Iris pigment epithelial cell (primary cell): ENCODE results near the gene DKKL1.

Experiments used
- DNase-seq: peaks from one replicate; pipeline ENCODE4 v3.0.0-alpha.2; 2011; ENCODE audit warnings: low read depth

DKKL1 gene

DNA sequence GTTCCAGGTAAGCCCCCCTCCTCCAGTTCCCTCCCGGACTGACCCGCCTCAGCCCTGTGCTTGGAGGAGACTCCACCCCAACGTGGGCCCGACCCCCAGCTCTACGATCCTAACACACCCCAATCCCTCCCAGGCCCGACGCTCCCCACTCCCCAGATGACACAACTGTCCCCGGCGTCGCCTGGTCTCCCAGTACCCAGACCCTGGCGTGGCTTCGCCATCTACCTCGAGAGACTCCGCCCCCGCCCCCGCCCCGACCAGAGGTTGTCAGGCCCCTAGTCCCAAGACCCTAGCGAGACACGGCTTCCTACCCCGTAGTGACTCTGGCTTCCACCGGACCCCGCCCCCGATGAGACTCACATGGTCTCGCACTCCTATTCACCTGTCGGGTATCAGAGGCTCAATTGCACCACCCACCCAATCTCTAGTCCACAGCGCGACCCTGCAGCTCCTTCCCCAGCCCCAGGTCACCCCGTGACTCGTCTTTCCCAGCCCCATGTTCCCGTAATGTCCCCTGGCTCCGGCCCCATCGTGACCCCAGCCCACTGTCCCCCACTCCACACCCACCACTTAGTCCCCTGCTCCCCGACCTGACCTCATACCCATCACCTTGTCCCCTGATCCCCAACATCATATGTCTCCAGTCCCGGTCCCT is 25.5 kb upstream of the DKKL1 start:
- no peak for DNase-seq

DNA sequence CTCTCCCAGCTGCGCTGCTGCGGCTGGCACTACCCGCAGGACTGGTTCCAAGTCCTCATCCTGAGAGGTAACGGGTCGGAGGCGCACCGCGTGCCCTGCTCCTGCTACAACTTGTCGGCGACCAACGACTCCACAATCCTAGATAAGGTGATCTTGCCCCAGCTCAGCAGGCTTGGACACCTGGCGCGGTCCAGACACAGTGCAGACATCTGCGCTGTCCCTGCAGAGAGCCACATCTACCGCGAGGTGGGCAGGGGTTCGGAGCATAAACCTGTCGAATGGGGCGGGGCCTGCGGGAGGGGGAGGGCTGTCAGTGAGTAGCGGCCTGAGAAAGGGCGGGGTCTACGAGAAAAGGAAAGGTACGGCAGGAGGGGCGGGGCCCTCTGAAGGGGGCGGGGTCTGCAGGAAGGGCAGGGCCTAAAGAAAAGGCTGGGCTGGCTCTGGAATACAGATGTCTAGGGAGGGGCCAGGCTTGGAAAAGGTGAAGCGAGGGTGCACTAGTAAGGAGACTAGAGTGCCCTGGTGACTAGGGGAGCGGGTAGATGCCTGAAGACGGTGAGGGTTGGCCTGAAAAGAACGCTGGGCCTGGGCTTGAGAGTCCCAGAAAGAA is 24.9 kb upstream of the DKKL1 start:
- peak; percentile 55 for DNase-seq

DNA sequence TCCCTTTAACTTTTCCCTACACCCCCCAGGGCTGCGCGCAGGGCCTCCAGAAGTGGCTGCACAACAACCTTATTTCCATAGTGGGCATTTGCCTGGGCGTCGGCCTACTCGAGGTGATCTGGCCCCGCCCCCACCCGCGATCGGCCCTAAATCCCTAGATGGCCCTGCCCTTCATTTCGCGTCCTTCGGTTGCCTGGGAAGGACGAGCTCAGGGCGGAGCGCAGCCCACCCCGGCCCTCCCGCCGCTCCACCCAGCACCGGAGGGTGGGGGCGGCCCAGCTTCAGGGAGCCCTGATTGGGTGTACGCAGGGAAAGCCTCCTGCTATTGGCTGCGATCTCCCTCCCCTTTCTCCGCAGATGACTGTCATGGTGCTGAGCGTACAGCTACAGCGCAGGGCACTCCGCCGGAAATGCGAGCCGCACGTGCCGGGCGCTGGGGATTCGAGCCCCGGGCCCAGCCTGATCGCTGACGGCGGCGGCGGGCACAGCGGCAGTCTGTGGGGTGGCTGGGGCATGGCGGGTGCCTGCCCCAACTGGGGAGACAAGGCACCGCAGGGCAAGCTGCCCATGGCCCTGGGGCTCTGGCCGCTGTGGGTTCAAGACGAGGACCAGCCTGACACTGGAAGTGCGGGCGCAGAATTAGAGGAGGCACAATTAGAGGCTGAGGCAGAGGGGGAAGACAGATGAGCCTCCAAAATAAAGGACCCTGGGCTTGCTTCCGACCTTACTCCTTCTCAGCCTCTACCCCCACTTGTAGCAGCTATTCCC is 24.2 kb upstream of the DKKL1 start:
- peak; percentile 95 for DNase-seq

DNA sequence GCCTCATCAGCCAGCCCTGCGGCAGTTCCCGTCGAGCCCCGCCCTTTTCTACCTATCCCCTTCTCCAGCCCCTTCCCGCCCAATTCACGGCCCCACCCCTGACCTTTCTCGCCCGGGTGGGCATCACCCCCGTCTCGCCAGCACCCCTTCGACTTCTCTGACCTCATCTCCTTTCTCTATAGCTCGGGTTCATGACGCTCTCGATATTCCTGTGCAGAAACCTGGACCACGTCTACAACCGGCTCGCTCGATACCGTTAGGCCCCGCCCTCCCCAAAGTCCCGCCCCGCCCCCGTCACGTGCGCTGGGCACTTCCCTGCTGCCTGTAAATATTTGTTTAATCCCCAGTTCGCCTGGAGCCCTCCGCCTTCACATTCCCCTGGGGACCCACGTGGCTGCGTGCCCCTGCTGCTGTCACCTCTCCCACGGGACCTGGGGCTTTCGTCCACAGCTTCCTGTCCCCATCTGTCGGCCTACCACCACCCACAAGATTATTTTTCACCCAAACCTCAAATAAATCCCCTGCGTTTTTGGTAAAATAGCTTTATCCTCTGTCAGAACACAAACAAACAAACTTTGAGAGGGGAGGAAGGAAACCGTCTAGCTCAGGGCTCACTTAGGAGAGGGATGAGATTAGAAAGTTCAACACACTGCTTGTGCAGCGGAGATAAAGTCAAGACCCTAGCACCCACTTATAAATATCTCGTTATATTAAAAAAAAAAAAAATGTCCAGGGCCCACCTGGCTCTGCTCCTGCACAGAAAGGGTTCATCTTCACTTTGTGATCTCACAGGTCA is 23.4 kb upstream of the DKKL1 start:
- peak; percentile 36 for DNase-seq

DNA sequence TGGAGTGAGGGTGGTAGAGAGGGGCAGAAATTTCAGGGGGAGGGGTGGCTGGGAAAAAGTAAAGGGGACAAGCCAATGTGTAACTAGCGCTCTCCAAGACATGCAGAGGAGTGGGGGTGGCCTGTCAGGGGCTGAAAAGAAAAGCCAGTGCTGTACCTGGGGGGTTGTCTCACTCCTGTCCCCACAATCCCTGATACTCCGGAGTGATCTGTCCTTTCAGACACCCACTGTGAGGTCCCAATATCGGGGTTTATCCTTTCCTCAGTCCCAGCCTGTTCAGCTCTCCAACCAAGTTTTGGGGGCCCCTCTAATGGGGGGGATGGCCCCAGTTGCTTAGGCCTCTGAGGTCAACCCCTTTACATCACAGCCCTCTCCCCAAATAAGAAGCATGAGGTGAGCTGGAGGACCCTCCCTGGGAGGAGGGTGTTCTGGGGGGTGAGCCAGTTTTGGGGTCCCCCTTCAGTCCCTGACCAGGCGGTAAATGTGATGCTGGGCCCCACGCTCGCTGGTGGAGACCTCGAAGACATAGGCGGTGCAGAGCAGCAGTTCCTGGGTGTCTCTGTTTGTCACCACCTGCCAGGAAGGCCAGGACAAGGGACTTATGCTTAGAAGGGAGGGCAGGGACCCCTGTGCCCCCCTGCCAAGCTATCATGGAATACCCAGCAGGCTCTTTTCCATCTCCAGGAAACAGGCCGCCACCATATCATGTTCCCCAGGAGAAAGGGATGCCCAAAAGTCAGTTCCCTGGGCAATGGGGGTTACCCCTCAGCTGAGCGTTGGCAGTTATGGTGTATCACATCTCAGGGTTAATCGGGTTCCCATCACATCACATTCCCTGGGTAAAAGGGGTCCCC is 22.6 kb upstream of the DKKL1 start:
- DNase-seq, result no peak

DNA sequence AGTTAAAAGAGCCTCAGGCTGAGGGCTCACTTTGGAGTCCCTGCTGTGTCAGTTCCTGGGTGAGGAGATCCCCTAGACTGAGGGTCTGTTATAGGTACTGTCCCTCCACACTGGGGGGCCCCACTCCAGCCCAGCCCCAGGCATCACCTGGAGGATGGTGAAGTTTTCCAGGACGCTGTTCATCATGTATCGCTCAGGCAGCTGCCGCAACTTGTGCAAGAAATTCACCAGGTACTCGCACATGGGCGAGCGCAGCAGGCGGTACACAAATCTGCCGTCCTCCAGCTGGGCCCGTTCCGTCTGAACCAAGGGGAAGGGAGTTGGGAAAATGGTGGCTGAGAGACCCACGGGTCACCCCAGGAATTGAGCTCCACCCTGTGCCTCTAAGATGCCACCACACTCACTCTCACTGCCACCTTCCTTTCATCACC is 21.4 kb upstream of the DKKL1 start:
- DNase-seq, result no peak

DNA sequence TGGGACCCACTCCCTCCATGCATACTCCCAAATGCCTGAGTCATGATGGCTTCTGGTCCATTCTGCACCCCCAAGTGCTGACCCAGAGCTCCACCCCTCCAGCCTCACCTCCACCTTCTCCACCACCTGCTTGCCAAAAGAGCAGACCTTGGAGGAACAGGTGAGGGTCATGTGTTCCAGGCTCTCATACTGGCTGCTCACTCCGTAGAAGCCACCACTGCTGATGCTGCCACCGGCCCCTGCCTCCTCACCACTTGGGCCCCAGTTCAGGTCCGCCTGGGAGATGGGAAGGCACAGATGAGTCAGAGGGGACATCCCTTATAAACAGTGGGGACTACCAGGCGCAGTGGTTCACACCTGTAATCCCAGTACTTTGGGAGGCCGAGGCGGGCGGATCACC is 20.6 kb upstream of the DKKL1 start:
- DNase-seq, result no peak

DNA sequence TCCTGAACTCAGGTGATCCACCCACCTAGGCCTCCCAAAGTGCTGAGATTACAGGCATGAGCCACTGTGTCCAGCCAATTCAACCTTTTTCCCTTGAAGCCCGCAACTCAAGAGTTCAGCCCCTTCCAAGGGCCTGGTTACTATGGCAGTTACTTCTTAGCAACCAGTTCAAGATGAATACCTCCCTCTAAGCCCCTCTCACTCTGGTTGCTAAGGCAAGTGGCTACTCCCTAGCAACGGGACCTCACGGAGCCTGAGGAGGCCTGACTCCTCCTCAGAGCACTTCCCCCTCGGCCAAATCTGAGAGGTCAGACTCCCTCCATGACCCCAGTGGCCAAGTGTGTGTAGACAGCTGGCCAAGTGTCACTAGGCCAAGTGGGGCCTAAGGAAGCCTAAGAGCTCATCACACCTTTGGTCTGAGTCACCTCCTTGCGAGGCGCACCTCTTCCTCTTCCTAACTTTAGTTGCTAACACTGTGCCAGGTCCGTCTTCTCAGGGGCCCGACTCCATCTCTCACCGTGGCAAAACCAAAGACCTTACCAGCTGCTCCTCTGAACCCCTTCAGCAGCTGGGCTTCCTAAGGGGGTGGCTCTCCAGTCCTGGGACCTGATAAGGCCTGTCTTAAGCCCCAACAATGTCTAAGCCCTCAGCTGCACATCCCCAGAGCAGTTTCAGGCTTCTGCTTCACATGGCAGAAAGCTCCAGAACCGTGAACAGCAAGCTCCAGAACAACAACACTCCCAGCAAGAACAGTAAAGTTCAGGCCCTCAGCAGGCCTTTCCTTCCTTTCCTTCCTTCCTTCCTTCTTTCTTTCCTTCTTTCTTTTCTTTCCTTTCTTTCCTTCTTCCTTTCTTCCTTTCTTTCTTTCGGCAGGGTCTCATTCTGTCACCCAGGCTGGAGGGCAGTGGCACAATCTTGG is 18.9 kb upstream of the DKKL1 start:
- no peak for DNase-seq

DNA sequence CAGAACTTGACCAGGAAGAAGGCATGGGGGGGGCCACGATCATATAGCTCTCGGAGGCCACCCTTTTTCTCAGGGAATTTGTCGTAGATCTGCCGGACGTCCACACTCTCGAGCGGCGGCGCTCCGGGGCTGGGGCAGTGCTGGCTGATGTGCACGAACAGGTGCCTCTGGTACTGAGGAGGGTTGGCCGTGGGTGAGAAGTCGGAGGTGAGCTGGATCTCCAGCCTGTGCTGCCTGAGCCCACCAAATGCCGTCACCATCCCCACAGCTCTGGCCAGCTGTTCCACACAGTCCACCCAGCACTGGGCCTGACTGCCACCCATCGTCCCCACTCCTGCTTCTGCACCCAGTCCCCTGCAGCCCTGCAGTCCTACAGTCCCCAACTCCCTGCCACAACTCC is 16.5 kb upstream of the DKKL1 start:
- no peak for DNase-seq

DNA sequence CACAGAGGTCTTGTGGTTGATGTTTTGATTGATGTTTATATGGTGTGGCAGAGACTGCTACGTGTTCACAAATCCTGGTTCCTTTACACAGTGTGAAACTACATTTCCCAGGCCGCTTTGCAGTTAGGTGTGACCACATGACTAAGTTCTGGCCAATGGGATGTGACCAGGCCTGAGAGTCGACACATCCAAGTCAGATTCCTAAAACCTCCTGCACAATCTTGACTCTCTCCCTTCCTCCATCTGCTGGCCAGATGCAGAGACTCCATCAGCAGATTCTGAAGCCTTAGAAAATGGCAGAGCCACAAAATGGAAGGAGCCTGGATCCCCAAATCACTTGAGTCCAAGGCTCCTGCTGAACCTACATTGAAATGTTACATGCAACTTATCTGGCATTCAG is 15.8 kb upstream of the DKKL1 start:
- DNase-seq, result peak; percentile 75

DNA sequence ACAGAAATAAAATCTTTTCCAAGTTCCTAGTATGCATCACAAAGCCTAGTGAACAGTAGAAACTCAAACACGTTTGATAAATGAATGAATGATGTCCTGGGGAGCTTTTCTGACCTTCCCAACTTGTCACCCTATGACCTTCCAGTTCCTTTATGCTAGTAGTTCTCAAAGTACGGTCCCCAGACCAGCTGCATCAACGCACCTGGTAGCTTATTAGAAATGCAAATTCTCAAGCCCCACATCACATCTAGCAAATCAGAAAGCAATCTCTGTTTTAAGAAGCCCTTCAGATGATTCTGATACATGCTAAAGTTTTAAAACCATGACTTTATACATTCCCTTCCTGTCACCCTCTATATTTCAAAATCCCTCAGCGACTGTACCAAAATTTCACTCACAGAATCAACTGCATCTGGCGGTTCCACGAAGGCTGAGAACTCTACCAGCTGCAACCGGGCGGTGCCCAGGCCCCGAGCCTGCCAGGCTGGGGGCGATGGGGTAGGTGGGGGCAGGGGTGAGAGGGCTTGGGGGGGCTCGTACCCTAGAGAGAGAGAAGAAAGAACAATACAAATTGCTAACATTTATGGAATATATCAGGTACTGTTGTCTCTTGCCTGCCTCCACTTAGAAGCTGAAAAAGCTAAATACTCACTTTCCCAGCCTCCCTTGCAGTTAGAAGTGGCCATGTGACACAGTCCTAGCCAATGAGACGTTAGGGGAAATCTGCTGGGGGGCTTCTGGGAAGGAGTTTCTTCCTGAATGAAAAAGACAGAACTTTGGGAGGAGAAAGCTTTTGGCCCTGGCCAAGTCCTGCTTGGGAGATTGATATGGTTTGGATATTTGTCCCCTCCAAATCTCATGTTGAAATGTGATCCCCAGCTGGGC is 15.1 kb upstream of the DKKL1 start:
- no peak for DNase-seq

DNA sequence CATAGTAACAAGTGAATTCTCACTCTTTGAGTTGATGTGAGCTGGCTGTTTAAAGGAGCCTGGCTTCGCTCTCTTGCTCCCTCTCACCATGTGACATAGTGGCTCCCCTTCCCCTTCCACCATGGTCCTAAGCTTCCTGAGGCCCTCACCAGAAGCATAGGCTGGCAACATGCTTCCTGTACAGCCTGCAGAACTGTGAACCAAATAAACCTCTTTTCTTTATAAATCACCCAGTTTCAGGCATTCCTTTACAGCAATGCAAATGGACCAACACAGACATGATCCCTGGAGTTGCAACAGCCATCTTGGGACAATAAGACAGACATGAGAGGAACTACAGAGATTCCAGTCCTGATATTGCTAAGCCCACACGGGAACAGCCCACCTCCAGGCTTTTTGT is 14.1 kb upstream of the DKKL1 start:
- no peak for DNase-seq

DNA sequence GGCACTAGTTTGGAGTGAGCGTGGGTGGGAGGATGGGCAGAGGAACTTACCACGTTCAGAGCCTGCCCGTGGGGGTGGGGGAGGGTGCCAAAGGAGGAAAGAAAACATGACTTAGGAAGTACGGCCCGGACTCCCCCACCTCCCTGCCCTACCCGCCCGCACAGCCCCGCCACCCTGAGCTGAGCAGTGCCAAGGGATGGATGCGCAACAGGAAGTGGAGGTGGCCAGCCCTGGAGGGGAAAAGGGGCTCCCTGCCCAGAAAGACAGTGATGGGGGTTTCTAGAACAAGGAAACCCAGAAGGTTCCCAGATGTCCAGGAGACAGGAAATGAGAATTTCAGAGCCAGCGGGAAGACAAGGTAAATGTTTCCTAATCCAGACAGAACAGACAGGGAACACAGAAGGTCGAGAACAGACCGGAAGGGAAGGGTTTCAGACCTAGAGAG is 7.7 kb upstream of the DKKL1 start:
- peak; percentile 23 for DNase-seq

DNA sequence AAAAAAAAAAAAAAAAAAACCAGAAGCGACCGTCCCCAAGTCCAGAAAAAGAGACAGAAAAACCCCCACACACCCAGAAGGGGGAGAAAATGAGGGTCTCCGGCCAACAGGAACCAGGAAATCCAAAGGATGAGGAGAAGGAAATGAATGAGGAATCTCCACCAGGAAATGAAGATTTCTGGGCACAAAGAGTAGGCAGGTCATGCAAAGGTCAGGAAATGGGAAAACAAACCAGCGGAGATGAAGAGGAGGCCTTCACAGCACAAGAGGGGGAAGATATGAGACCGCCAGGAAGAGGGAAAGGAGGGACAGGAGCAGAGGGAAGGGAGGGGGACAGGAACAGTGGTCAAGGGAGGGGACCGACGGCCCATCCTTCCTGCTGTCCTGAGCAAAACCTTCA is 7.3 kb upstream of the DKKL1 start:
- no peak for DNase-seq

DNA sequence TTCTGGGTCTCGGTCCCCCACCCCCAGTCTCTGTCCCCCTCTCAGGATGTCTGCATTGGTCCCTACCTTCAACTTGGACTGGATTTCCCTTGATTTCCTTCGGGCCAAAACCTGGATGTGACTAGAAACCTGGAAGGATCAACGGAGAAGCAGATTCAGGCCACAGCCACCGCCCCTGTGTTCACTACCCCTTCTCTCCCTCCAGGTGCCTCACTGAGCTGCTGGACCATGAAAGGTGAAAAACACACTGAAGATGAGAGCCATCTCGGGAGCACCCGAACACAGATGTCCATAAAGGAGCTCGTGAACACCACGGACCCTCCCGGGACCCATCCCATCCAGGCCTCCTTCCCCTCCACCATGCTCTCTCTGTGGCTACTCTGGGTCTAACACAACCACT is 6.5 kb upstream of the DKKL1 start:
- no peak for DNase-seq

DNA sequence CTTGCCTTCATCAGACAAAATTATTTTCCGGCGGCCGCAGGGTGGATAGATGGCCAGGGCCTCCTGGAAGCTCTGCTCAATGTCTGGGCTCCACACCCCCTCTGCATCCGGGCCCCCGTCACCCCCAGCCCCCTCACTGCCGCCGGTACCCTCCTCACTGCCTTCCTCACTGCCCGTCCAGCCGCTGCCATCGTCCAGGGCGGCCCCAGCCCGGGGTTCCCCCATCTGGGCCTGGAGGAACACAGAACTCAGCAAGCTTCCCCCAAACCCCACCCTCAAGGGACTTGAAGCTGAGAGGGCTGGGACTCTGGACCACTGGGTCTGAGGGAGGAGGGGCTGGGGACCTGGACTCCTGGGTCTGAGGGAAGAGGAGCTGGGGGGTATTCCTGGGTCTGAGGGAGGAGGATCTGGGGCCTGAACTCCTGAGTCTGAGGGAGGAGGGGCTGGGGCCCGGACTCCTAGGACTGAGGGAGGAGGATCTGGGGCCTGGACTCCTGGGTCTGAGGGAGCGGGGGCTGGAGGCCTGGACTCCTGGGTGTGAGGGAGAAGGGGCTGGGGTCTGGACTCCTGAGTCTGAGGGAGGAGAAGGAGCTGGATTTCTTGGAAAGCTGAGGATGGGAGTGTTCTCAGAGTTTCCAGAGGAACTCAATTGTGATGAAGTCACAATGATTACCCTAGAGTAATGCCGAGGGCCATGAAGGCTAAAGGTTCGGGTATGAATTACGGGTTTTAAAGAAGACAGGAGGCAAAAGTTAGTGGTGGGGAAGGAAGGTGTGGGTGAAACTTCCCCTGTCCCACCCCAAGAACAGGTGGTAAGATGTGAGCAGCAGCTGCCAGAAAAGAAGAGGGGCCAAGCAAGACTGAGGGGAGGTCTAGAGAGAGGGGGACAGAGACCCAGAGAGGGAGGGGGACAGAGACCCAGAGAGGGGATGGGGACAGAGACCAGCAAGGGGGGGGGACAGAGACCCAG is 3.5 kb upstream of the DKKL1 start:
- no peak for DNase-seq

DNA sequence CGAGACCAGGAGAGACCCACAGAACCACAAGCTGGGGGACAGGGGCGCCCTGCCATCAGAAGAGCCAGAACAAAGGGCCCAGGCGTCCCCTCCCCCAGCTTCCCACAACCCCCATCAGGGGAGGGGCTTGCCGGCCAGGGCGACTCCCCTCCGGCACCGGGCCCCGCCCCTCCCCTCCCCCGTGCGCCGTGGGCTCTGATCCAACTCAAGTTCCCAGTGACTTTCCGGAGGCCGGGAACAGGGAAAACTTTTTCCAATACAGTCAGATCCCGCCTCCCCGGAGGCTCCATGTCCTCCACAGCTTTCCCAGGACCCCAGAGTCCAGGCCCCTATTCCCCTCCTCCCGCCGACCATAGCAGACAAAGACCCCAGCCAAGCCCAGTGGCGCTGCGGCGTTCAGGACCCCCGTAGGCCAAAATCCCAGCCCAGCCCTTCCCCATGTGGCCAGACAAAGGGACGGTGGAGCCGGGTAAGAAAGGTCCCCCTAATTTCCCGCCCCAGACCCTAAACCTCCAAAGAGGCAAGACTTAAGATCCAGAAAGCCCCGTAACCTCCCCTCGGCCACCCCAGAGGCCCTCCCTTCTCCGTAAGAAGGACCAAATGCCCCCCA is 2.1 kb upstream of the DKKL1 start:
- DNase-seq, result peak; percentile 60
